GM10847 (cell line): ENCODE measurements around the gene ALG9.

Experiments used
- POLR2A ChIP-seq: IDR thresholded peaks from 2 replicates; pipeline ENCODE4 v1.6.1; 2011; ENCODE audit not compliant: insufficient read length; ENCODE audit errors: extremely low read depth

Gene ALG9

DNA sequence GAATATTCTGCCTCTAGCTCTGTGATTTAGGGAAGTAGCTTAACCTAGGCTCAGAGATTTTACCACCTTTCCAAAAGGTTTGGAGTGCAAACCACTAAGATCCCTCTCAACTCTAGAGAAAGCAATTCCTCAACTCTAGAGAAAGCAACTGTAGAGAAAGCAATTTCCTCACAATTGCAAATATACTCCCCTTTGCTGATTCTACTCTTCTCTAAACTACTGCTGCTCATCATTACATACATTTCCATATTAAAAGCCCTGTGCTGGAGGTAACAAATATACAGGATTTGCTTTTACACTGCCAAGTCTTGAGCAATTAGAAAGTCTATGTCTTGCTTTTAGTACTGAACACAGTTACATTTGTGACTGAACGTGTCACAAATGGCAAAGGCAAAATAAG lies 48.2 kb downstream of the ALG9 start:
- TF ChIP-seq POLR2A = no peak

DNA sequence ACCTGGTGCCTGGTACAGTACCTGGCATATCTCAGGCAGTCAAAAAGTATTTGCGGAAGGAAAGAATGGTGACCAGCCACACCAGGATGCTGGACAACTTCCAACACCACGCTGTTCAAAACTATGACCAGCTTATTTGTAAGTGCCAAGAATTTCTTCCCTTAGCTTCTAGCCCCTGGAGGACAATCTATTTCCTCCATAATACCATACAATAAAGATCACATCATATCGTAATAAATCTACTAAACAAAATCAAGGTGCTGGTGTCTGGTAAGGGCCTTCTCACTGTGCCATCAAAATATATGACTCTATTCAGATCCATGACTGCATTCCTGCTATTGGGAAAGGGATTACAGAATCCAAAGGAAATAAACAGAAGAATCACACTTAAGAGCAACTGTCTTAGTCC lies 51.5 kb downstream of the ALG9 start:
- no peak for TF ChIP-seq POLR2A

DNA sequence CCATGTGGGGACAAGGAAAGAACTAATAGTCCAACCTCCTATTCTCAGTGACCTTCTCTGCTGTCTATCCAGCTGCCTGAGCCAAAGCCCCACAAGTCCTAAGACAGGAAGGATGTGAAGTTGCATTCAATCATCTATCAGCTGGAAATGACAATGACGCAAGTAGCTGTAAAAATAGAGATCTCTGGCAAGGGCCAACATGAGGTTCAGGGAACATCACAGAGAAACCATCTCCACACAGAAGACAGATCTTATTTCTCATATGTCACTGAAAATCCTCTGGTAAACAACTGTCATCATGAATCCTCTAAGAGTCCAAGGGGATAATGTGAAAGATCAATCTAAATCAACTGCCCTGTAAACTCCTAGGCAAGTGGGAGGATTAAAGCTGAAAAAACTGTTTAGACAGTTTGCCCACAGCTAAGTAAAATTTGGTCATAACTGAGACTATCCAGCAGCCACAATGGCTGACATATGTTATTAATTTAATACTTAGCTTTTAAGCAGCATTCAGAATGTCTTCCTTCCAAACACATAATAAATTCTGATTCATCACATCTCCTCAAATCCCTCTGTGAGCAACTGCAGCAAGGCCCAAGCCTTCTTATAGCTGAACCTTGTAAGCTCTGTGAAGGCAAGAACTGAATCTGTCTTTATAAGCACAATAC lies 52.1 kb downstream of the ALG9 start:
- no peak for TF ChIP-seq POLR2A

DNA sequence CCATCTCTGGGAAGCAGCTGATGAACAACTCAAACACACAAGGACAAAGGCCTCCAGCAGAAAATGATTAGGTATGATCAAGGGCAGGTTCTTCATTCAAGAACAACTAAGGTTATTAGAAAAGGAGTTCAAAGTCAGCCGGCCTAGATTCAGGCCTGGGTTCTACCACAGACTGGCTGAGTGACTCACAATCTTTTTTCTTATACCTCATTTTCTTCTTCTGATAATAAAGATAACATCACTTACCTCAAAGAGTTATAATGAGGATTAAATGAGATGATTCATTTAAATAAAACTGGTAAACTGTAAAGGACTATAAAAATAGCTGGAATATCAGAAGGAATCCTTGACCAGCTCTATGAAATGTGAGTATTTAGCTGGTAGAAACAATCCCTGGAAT lies 55.9 kb downstream of the ALG9 start:
- no peak for TF ChIP-seq POLR2A

DNA sequence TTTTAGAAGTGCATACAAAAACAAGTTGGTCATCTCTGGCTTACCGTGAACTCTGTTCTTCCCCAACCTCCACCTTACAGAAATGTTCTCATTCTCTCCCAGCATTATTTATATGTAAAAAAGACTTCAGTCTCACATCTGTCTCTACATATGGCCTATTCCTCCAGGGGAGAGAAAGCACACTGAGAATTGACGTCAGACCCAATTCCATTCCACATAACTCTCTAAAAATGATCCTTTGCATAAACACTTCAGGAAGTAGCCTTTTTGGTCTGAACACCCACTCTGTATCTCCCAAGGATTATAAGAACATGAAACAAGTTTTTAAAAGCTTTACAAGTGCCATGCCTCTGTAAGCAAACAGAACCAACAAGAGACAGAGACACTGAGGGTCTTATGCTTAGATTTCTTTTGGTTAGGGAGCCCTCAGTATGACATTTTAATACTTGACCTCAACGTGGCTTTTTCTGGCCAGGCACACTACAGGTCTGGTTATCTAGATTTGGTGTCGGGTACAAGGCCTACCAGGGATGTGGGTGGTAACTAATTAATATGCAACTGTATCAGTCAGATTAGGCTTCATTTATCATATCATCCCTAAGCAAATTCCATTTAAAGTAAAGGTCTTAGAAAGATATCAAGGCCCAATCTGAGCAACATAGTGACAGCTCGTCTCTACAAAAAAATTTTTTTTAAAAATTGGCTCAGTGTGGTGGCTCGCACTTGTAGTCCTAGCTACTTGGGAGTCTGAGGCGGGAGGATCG lies 56.6 kb downstream of the ALG9 start:
- TF ChIP-seq POLR2A = no peak

DNA sequence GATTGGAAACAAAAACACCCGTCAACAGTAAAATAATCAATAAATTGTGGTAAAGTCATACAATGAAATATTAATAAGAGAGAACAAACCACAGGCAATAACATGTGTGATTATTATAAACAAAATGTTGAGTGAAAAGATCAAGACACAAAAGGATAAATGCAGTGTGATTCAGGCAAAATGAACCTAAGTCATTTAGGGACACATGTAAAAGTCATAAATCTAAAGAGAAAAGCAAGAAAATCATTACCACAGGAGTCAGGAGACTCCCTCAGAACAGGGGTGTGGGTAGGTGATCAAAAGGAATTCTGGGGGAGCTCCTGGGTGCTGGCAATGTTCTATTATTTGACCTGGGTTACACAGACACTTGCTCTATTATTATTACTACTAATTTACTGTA lies 57.3 kb downstream of the ALG9 start:
- no peak for TF ChIP-seq POLR2A

DNA sequence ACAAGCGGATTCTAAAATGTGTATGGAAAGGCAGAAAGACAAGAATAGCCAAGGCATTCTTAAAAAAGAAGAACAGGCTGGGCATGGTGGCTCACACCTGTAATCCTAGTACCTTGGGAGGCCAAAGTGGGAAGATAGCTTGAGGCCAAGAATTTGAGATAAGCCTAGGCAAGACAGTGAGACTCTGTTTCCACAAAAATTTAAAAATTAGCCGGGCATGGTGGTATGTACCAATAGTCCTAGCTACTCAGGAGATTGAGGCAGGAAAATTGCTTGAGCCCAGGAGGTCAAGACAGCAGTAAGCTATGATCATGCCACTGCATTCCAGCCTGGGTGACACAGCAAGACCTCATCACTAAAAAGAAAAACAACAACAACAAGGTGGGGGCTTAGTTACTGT lies 59.2 kb downstream of the ALG9 start:
- TF ChIP-seq POLR2A = no peak

DNA sequence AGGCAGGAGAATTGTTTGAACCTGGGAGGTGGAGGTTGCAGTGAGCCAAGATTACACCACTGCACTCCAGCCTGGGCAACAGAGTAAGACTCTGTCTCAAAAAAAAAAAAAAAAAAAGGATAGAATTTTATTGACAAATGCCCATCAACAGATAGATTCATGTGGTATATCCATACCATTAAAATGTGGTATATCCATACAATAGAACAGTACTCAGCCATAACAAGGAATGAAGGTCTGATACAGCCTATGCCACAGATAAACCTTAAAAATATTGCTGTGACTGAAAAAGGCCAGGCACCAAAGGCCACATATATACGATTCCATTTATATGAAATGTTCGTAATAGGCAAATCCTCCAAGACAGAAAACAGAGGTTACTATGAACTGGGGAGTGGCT lies 59.9 kb downstream of the ALG9 start:
- no peak for TF ChIP-seq POLR2A

DNA sequence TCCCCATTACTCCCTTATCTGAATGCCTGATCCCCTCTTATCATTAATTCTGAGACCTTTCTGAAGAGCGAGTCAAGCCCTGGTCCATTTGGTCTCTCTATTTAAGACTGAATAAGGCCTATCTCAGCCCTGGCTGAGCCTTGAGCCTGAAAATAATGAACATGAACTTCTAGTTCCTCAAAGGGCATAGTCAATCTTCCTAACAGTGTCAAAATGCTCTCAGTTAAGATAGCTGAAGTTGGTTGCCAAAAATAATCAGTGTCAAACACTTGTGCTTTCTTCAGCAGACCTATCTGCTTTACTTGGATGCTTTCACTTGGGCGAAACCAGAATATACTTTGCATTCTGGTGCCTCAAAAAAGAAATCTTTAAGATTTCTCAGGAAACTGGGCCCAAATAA lies 62.5 kb downstream of the ALG9 start:
- no peak for TF ChIP-seq POLR2A

DNA sequence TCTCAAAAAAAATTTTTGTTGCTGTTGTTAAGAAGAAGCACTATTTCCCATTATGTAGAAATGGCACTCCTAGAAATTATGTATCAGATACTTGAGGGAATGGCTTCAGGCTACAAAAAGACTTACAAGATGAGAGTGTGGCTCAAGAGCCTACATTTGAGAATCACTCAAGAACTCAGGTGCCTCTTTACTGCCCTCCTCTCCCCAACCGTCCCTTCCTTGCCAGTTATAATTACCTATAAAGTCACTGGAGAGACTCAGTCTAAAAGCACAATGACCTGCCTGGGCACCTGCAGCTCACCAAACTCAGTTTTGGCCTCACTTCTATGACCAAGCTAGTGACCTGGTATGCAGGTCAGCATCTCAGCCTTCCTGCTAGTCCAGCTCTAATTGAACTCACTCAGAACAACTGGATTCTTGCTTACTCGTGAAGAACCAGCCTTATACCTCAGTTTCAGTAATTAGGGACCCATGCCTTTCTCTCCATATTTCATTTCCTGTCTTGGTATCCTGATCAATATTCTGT lies 63.3 kb downstream of the ALG9 start:
- no peak for TF ChIP-seq POLR2A

DNA sequence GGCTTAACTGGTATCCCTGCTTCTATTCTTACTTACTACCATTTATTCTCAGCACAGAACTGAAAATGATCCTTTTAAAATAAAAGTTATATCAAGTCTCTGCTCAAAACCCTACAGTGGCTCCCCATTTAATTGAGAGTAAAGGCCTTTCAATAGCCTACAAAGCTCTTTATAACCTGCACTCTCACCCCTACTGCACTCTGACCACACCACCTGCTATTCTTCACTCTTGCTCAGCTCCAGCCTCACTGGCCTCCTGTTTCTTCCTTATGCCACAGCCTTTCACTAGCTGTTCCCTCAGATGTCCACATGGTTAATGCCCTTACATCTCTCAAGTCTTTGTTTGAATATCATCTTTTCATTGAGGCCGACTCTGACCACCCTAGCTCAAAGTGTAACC lies 64.3 kb downstream of the ALG9 start:
- TF ChIP-seq POLR2A = no peak

DNA sequence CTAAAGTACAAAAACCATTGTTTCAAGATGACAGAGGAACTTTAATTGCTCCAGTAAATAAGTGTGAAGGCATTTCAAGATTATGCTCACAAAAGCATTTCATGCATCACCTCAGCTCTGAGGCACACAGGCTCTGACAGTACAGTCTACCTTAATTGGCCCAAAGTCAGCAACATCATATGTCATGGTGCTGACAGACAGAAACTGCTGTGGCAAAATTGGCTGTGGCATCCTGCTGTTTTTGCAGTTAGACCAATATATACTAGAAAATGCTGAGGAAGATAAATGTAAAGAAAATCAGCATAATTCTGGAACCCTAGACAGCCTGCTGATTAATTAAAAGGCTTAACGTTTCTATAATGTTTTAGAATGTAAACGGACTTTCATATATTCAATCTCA lies 70.2 kb downstream of the ALG9 start:
- TF ChIP-seq POLR2A = no peak

DNA sequence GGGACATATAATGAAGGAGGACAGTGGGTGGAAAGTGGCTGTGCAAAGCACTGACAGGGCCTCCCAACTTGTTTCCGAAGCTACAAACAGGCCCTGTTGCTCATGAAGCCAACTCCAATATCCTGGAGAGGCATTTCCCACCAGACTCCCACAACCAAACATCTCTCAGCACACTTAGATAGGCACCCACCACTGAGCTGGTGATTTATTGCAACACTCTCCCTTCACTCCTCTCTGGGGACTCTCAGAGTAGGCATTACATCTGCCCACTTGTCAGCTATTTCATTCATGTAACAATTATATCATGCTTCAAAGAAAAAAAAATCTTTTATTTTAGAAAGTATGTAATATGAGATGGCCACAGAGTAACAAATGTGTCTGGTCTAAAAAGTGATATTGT lies 73.1 kb downstream of the ALG9 start:
- no peak for TF ChIP-seq POLR2A

DNA sequence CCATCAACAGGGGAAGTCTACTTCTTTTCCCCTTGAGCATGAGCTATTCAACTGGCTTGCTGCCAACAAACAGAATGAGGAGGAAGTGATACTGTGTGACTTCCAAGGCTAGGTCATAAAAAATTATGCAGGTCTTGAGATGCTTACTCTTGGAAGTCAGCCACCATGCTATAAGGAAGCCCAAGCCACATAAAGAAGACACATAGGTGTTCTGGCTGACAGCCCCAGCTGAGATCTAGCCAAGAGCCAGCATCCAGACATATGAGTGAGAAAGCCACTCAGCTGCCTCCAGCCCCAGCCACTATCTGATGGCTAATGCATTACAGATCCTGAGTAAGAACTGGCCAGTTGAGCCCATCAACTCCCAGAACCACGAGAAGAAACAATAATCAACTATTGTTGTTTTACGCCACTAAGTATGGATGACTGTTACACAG lies 74.2 kb downstream of the ALG9 start:
- no peak for TF ChIP-seq POLR2A

DNA sequence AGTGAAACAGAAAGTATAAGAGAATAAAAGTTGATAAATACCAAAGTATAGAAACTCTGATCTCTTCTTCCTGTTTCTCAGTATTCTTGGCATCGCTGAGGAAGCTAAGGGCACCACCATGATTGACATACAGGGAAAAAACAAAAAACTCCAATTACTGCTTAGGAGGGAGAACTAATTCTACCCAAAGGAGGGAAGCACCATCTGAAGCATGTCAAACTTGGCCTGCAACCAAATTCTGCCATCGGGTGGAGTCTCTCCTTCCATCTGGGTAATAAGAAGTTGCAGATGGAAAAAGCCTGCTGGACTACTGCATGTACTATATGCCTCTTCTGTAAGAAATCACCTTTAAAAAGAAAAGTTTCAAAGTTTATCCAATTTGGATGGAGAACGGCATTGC lies 74.7 kb downstream of the ALG9 start:
- TF ChIP-seq POLR2A = no peak

DNA sequence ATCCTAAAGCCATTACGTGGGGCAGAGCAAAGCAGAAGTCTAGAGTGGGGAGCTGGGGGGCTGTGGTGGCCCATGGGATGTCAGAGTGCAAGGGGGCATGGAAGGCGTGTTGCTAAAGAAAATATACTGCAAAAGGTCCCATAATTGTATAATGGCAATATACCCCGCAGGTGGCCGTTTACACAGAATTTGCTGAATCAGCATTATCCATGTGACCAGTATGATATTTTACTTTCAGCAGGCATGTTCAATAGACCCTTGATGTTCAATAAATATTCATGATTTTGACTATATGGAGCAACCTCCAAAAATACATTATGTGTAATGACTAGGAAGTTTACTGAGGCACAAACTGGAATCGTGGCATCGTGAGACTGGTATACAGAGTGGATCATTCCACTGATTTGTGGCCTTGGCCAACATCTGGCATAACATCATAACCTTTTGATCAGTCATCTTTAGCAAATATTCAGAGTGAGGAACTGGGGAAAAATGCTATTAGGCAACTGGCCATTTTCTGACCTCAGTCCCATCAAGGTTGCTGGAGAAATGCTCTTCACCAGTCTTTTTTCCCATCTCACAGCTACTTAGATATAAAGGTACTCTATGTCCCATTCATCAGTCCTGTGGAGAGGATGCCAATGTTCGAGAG lies 75.9 kb downstream of the ALG9 start:
- no peak for TF ChIP-seq POLR2A

DNA sequence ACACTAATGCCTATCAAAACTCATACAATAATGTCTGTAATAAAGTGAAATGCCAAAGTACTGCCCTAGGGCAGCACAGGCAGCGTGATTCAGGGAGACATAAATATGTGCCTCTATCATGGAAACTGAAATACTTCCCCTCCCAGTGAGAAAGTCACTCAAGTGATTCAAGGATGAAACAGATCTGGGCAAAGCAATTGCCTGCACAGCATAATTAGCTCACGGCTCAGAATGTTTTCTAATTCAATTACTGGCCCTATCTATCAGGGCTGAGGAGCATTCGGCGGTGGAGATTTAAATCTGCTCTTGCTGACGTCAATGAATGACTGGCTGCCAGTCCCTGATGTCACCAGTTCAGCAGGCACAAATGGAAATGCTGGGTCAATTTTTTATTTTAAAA lies 77.5 kb downstream of the ALG9 start:
- TF ChIP-seq POLR2A = no peak

DNA sequence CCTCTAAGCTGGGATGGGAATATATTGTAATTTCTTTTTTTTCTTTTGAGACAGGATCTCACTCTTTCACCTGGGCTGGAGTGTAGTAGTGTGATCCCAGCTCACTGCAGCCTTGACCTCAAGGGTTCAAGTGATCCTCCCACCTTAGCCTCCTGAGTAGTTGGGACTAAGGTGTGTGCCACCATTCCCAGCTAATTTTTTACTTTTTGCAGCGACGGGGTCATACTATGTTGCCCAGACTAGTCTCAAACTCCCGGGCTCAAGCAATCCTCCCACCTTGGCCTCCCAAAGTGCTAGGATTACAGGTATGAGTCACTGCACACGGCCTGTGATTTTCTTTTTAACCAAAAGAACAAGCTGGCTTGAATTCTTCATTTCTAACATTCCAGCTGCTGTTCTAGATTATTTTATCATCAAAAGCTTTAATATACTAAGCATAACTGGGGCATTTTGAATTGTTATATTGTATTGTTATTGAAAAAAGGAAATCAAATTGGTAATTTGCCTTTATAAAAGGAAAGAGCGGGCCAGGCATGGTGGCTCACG lies 78.4 kb downstream of the ALG9 start:
- TF ChIP-seq POLR2A = no peak
